Kidney epithelial cell (primary cell): Measurements from ENCODE around the gene ICOS. TPM values are rescaled to one million over a fixed set of nuclear protein-coding genes. Genes with fewer than 3 reads are reported as not detected.

Experiments
- DNase-seq: peaks from one replicate; pipeline ENCODE4 v3.0.0-alpha.2; 2010; ENCODE audit warnings: low read depth
- H3K27me3 ChIP-seq: 2 replicates; pipeline ENCODE4 v1.6.0; 2011; ENCODE audit warnings: low read length; ENCODE audit not compliant: control insufficient read depth, insufficient read depth
- H3K36me3 ChIP-seq: 2 replicates; pipeline ENCODE4 v1.5.1; 2011; ENCODE audit warnings: low read length; ENCODE audit not compliant: control insufficient read depth, insufficient read depth
- H3K4me3 ChIP-seq: 2 replicates; pipeline ENCODE4 v1.5.1; 2011; ENCODE audit warnings: low read depth, mild to moderate bottlenecking, control low read depth, low read length
- total RNA-seq: library from RNA; depleted of rRNA; stranded (reverse); fragments of >200 nt; gene quantifications from 2 replicates; pipeline ENCODE4 v1.2.3, GENCODE V29; 2015
- TF ChIP-seq, protein P1 (sequence below): IDR thresholded peaks from 2 replicates; pipeline ENCODE4 v1.5.1; 2011; ENCODE audit warnings: mild to moderate bottlenecking, moderate library complexity, low read length, control low read depth, inconsistent platforms; ENCODE audit not compliant: insufficient read depth, poor library complexity, severe bottlenecking

The ICOS gene
- total RNA-seq, 1 donor from 2014 or later, result not detected

GRCh38 chr2:203900253-203900652 lies 36.3 kb upstream of the ICOS start:
- TF ChIP-seq, protein P1, sequence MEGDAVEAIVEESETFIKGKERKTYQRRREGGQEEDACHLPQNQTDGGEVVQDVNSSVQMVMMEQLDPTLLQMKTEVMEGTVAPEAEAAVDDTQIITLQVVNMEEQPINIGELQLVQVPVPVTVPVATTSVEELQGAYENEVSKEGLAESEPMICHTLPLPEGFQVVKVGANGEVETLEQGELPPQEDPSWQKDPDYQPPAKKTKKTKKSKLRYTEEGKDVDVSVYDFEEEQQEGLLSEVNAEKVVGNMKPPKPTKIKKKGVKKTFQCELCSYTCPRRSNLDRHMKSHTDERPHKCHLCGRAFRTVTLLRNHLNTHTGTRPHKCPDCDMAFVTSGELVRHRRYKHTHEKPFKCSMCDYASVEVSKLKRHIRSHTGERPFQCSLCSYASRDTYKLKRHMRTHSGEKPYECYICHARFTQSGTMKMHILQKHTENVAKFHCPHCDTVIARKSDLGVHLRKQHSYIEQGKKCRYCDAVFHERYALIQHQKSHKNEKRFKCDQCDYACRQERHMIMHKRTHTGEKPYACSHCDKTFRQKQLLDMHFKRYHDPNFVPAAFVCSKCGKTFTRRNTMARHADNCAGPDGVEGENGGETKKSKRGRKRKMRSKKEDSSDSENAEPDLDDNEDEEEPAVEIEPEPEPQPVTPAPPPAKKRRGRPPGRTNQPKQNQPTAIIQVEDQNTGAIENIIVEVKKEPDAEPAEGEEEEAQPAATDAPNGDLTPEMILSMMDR, result no peak
- DNase-seq, result no peak
- H3K4me3 ChIP-seq, result no peak overlapping the region
- H3K27me3 ChIP-seq, result no peaks in the 10 kb centered on the region
- no peaks in the 10 kb centered on the region for H3K36me3 ChIP-seq

GRCh38 chr2:203904022-203904421 lies 32.5 kb upstream of the ICOS start:
- Histone ChIP-seq H3K36me3 (no peaks in the 10 kb centered on the region), H3K27me3 (no peaks in the 10 kb centered on the region), H3K4me3 (no peak overlapping the region)
- no peak for DNase-seq
- TF ChIP-seq, protein P1, result no peak

- Histone ChIP-seq H3K27me3 (no peaks in the 10 kb centered on the region), H3K4me3 (no peak overlapping the region), H3K36me3 (no peaks in the 10 kb centered on the region)
- TF ChIP-seq, protein P1, result no peak
- DNase-seq, result no peak
Measured at GRCh38 chr2:203905656-203906055, 30.9 kb upstream of the ICOS start.

DNA sequence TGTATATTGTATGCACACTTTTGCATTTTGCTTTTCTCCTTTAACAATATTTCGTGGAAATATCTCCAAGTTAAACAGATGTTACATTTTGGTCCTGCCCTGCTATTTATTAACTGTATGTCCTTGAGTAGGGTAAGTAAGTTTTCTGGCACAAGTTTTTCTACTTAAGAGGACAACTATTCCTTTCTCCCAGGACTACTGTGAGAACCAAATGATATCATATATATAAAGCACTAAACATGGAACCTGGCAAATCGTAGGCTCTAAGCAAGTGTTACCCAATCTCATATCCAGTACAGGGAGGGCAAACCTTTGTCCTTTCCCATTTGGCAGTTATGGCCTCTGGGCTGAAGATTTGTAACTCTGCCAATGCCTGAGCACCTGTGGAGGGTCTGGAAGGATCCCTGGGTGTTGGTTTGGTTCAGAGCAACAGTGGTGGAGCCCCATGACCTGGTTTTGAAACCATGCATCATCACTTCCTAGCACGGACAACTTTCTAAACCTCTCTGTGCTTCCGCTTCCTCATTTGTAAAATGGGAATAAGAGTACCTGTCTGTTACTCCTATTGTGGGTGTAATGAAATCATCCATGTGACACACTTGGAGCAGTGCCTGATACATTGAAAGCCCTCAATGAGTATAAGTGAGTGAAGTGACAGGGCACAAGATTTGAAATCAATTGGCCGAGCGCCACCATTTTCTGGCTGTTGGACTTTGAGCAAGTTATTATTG lies 28.3 kb upstream of the ICOS start:
- DNase-seq, result no peak
- H3K4me3 ChIP-seq, result no peak overlapping the region
- TF ChIP-seq, protein P1, result no peak
- no peaks in the 10 kb centered on the region for H3K36me3 ChIP-seq
- no peaks in the 10 kb centered on the region for H3K27me3 ChIP-seq

DNA sequence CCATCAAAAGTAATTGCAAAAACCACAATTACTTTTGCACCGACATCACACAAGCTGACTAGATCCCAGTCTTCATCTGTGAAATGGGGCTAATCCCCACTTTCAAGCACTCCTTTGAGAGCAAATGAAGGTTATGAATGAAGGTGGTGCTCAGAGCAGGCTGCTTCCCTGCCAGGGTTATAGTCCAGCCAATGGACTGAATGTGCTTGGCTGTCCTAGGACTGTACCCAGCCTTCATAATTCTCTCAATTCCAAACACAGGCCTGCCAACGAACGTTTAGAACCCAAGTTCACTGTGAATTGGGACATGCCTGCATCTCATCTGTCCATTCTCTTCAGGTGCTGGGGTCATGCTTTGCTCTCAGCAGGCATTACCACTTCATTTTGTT lies 27.8 kb upstream of the ICOS start:
- no peak overlapping the region for H3K4me3 ChIP-seq
- no peaks in the 10 kb centered on the region for H3K27me3 ChIP-seq
- no peak for DNase-seq
- H3K36me3 ChIP-seq, result no peaks in the 10 kb centered on the region
- TF ChIP-seq, protein P1, result no peak
